Measurements from ENCODE around the gene MCOLN3. TPM values are rescaled to one million over a fixed set of nuclear protein-coding genes. Genes with fewer than 3 reads are reported as not detected.
A peak's percentile ranks its signal among the peaks of the same experiment; 100 is the strongest.

The MCOLN3 gene
- total and polyA plus RNA-seq, 8 donors: 1.2 to 8.1 (median 1.8) TPM

- TF ChIP-seq, protein P1, sequence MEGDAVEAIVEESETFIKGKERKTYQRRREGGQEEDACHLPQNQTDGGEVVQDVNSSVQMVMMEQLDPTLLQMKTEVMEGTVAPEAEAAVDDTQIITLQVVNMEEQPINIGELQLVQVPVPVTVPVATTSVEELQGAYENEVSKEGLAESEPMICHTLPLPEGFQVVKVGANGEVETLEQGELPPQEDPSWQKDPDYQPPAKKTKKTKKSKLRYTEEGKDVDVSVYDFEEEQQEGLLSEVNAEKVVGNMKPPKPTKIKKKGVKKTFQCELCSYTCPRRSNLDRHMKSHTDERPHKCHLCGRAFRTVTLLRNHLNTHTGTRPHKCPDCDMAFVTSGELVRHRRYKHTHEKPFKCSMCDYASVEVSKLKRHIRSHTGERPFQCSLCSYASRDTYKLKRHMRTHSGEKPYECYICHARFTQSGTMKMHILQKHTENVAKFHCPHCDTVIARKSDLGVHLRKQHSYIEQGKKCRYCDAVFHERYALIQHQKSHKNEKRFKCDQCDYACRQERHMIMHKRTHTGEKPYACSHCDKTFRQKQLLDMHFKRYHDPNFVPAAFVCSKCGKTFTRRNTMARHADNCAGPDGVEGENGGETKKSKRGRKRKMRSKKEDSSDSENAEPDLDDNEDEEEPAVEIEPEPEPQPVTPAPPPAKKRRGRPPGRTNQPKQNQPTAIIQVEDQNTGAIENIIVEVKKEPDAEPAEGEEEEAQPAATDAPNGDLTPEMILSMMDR (IDR thresholded peaks at IDR 0.05): no peak
- no peak for ATAC-seq
- no peaks in the 10 kb centered on the region for H3K4me1 ChIP-seq
- intact Hi-C loops (cut with DNase I): no loop called here
- no peaks in the 10 kb centered on the region for H3K36me3 ChIP-seq
- no peak overlapping the region for H3K27ac ChIP-seq
- peaks cover under 1 to 31% of the 10 kb centered on the region in 2 donors for H3K27me3 ChIP-seq
- H3K9me3 ChIP-seq: no peaks in the 10 kb centered on the region
- no peak for DNase-seq
- no peak overlapping the region for H3K4me3 ChIP-seq
Measured at GRCh38 chr1:85041793-85042192, 6.5 kb downstream of the MCOLN3 start.

GRCh38 chr1:85033221-85033620 lies 15.1 kb downstream of the MCOLN3 start:
- H3K4me3 ChIP-seq: no peak overlapping the region
- no peaks in the 10 kb centered on the region for H3K4me1 ChIP-seq
- H3K36me3 ChIP-seq: no peaks in the 10 kb centered on the region
- H3K27me3 ChIP-seq: no peaks in the 10 kb centered on the region
- DNase-seq (no peak), ATAC-seq (no peak)
- TF ChIP-seq, protein P1 (IDR thresholded peaks at IDR 0.05): no peak
- intact Hi-C loops (cut with DNase I): no loop called here
- H3K27ac ChIP-seq: no peak overlapping the region
- H3K9me3 ChIP-seq: no peaks in the 10 kb centered on the region

GRCh38 chr1:85030536-85030935 lies 17.8 kb downstream of the MCOLN3 start:
- TF ChIP-seq, protein P1 (IDR thresholded peaks at IDR 0.05): no peak
- H3K4me3 ChIP-seq: no peak overlapping the region
- H3K9me3 ChIP-seq: no peaks in the 10 kb centered on the region
- DNase-seq: no peak
- intact Hi-C loops (cut with DNase I): no loop called here
- no peak overlapping the region for H3K27ac ChIP-seq
- H3K36me3 ChIP-seq: no peaks in the 10 kb centered on the region
- no peaks in the 10 kb centered on the region for H3K4me1 ChIP-seq
- H3K27me3 ChIP-seq: no peaks in the 10 kb centered on the region
- ATAC-seq: no peak

DNA sequence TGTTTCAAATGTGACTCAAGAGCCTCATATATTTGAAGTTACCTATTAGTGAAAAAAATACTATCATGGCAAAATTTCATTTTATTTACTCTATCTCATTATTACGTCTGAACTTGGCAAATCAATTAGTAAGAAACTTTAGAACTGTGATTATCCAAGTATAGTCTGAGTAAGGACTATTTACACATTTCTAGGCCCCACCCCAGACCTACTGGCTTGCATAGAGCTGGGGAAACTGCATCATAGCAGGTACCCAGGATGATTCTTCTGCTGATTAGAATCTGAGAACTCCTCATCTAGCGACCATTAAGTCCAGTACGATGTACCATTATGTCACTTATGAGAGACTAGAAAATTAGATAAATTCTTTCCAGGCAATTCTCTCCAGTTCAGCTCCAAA lies 20.1 kb downstream of the MCOLN3 start:
- Histone ChIP-seq H3K9me3 (no peaks in the 10 kb centered on the region), H3K4me3 (no peak overlapping the region), H3K36me3 (no peaks in the 10 kb centered on the region), H3K27me3 (no peaks in the 10 kb centered on the region), H3K27ac (no peak overlapping the region), H3K4me1 (no peaks in the 10 kb centered on the region)
- intact Hi-C loops (cut with DNase I): no loop called here
- DNase-seq: no peak
- ATAC-seq: no peak
- TF ChIP-seq, protein P1 (IDR thresholded peaks at IDR 0.05): no peak

GRCh38 chr1:85027242-85027983 lies 20.9 kb downstream of the MCOLN3 start:
- DNase-seq: peak in 1 of 4 donors; percentile 18
- peak; percentile 62 for ATAC-seq
- H3K4me1 ChIP-seq: no peaks in the 10 kb centered on the region
- no peaks in the 10 kb centered on the region for H3K27me3 ChIP-seq
- no peak overlapping the region for H3K27ac ChIP-seq
- TF ChIP-seq, protein P1 (IDR thresholded peaks at IDR 0.05): no peak
- intact Hi-C loops (cut with DNase I): no loop called here
- no peaks in the 10 kb centered on the region for H3K36me3 ChIP-seq
- H3K4me3 ChIP-seq: no peak overlapping the region
- no peaks in the 10 kb centered on the region for H3K9me3 ChIP-seq

Data from left lung (tissue), 10 donors.